K562 treated with DMSO at 1 percent for 4 hours (cell line): Measurements from ENCODE around the gene KLHL25. TPM values are rescaled to one million over a fixed set of nuclear protein-coding genes. Genes with fewer than 3 reads are reported as not detected.

Source experiments
- total RNA-seq: library from RNA; unstranded; fragments of 300-600 nt; gene quantifications from 2 replicates; pipeline ENCODE4 v1.2.3, GENCODE V29; 2022; ENCODE audit not compliant: insufficient read depth

KLHL25 gene
- total RNA-seq = 0.30 TPM in 1 of 2 replicates, not detected in the other

GRCh38 chr15:85794598-85795336 is at the start of gene KLHL25:
Gene KLHL25, minus strand, starts transcription at chr15:85794925. Its CDS starts 25,115 bp downstream, at chr15:85769810.

